Skeletal muscle satellite cell (primary cell): ENCODE measurements around the gene TSPY9. TPM values are rescaled to one million over a fixed set of nuclear protein-coding genes. Genes with fewer than 3 reads are reported as not detected.
"Not testable (repeated sequence)": the region's sequence is repeated elsewhere in the genome, so short reads cannot be mapped to it uniquely, and the experiment has no call there.

ENCODE experiments used
- H3K27me3 ChIP-seq: 2 replicates; pipeline ENCODE4 v1.7.0; 2013; ENCODE audit warnings: low read length; ENCODE audit not compliant: control insufficient read depth, insufficient read depth
- H3K36me3 ChIP-seq: 2 replicates; pipeline ENCODE4 v1.7.0; 2013; ENCODE audit warnings: mild to moderate bottlenecking, control low read depth, low read length; ENCODE audit not compliant: insufficient read depth
- H3K4me1 ChIP-seq: 2 replicates; pipeline ENCODE4 v1.7.0; 2013; ENCODE audit warnings: low read length; ENCODE audit not compliant: control insufficient read depth, insufficient read depth
- H3K4me2 ChIP-seq: 2 replicates; pipeline ENCODE4 v1.7.0; 2013; ENCODE audit warnings: mild to moderate bottlenecking, low read length
- H3K4me3 ChIP-seq: 2 replicates; pipeline ENCODE4 v1.7.0; 2013; ENCODE audit warnings: low read length
- H3K9ac ChIP-seq: 2 replicates; pipeline ENCODE4 v1.7.0; 2013; ENCODE audit warnings: mild to moderate bottlenecking, low read depth, low read length, moderate library complexity
- H3K9me3 ChIP-seq: replicated peaks from 2 replicates; pipeline ENCODE4 v1.7.0; 2013; ENCODE audit warnings: mild to moderate bottlenecking, control low read depth, low read length
- total RNA-seq: library from RNA; depleted of rRNA; stranded (reverse); fragments of >200 nt; gene quantifications from 2 replicates; pipeline ENCODE4 v1.2.3, GENCODE V29; 2012; rRNA removed

Gene TSPY9
- total RNA-seq = not detected in 2 replicates

GRCh38 chrY:9486967-9487366 lies at the start of gene TSPY9:
Gene TSPY9, plus strand, starts transcription at chrY:9487267. Its CDS starts 46 bp downstream, at chrY:9487313.
- not testable (repeated sequence) for H3K4me3 ChIP-seq, H3K9ac ChIP-seq, H3K36me3 ChIP-seq, H3K4me1 ChIP-seq, H3K9me3 ChIP-seq, H3K27me3 ChIP-seq, H3K4me2 ChIP-seq

- not testable (repeated sequence) for H3K36me3 ChIP-seq, H3K9ac ChIP-seq, H3K9me3 ChIP-seq, H3K4me1 ChIP-seq, H3K27me3 ChIP-seq, H3K4me2 ChIP-seq, H3K4me3 ChIP-seq
These were observed 20.4 kb upstream of the TSPY9 start, which contains the start of gene TSPY1 for GRCh38 chrY:9466655-9467054. Gene TSPY1, plus strand, starts transcription at chrY:9466955. Its CDS starts 46 bp downstream, at chrY:9467001.

- H3K9ac ChIP-seq, H3K4me2 ChIP-seq, H3K36me3 ChIP-seq, H3K4me3 ChIP-seq, H3K4me1 ChIP-seq, H3K27me3 ChIP-seq, H3K9me3 ChIP-seq: not testable (repeated sequence)
These were observed 17.3 kb downstream of the TSPY9 start for GRCh38 chrY:9504396-9504795.

- not testable (repeated sequence) for H3K4me3 ChIP-seq, H3K9ac ChIP-seq
These were observed 29.2 kb downstream of the TSPY9 start for GRCh38 chrY:9516287-9516686.

GRCh38 chrY:9527580-9527979 lies 40.5 kb downstream of the TSPY9 start, which contains the start of gene TSPY10:
Gene TSPY10, plus strand, starts transcription at chrY:9527880. Its CDS starts 46 bp downstream, at chrY:9527926.
- H3K9me3 ChIP-seq, H3K4me3 ChIP-seq, H3K27me3 ChIP-seq, H3K4me1 ChIP-seq, H3K36me3 ChIP-seq, H3K4me2 ChIP-seq, H3K9ac ChIP-seq: not testable (repeated sequence)

More at GRCh38 chrY:9516287-9516686, 29.2 kb downstream of the TSPY9 start:
- H3K9me3 ChIP-seq, H3K36me3 ChIP-seq, H3K27me3 ChIP-seq, H3K4me1 ChIP-seq, H3K4me2 ChIP-seq: not testable (repeated sequence)
